K562 (cell line): ENCODE results near the gene DAPK1. TPM values are rescaled to one million over a fixed set of nuclear protein-coding genes. Genes with fewer than 3 reads are reported as not detected.

Source experiments
- DACH1 ChIP-seq: fragments of 450-650 bp; IDR thresholded peaks from 2 replicates; pipeline ENCODE4 v1.6.1; 2018; ENCODE audit not compliant: partially characterized antibody
- HEY1 ChIP-seq: fragments of 250-450 bp; sonication (Bioruptor Pico); IDR thresholded peaks from 2 replicates; pipeline ENCODE4 v1.5.0; 2020; ENCODE audit warnings: mild to moderate bottlenecking, moderate library complexity, borderline replicate concordance
- NFRKB ChIP-seq: fragments of 450-650 bp; IDR thresholded peaks from 2 replicates; pipeline ENCODE4 v1.6.1; 2016; ENCODE audit warnings: low read depth
- SMARCB1 ChIP-seq: IDR thresholded peaks from 2 replicates; pipeline ENCODE4 v1.6.1; 2011; ENCODE audit warnings: improper control_type of control experiment, low read depth; ENCODE audit not compliant: insufficient read length
- SMC3 ChIP-seq: conservative IDR thresholded peaks from 2 replicates; pipeline ENCODE4 v1.6.1; 2011; ENCODE audit warnings: low read depth, low read length, improper control_type of control experiment; ENCODE audit not compliant: insufficient read depth
- ZNF146 ChIP-seq: IDR thresholded peaks from one replicate; pipeline ENCODE4 v1.6.1; 2018; ENCODE audit warnings: missing compliant biosample characterization; ENCODE audit not compliant: unreplicated experiment
- ZNF707 ChIP-seq: fragments of 250-450 bp; sonication (Bioruptor Pico); conservative IDR thresholded peaks from 2 replicates; pipeline ENCODE4 v1.8.0; 2022; ENCODE audit warnings: inconsistent platforms, mild to moderate bottlenecking, moderate library complexity
- ZNF79 ChIP-seq: fragments of 250-450 bp; sonication (Bioruptor Pico); IDR thresholded peaks from 2 replicates; pipeline ENCODE4 v1.4.0; 2020; ENCODE audit warnings: low read depth, mild to moderate bottlenecking, moderate library complexity
- polyA plus RNA-seq, 8 experiments: library from polyadenylated mRNA; depleted of rRNA in 4 of 8; stranded (reverse) in 5 of 8; unstranded in 3 of 8; fragments of >200 nt; fragmentation: Nextera tagmentation in 2 of 8; fragmentation: Illumina TruSeq in 1 of 8; extraction: Ambion mirVana in 2 of 8; extraction: Trizol in 1 of 8; gene quantifications; 2 replicates each; pipeline versions ENCODE4 v1.2.1 to v1.2.3, GENCODE V29; 2011 to 2014; ENCODE audit warnings: inconsistent platforms in 1 of 8, missing spikeins in 1 of 8
- total RNA-seq, 7 experiments: library from RNA; depleted of rRNA in 6 of 7; stranded (reverse); fragments of >200 nt in 6 of 7; fragmentation: Illumina TruSeq in 2 of 7; extraction: Trizol in 2 of 7; gene quantifications; 2 replicates each; pipeline versions ENCODE4 v1.2.1 to v1.2.3, GENCODE V29; 2011 to 2021; ENCODE audit warnings: low replicate concordance in 1 of 7
- TF ChIP-seq, protein P1 (sequence below), 2 experiments: fragments of 450-650 bp; formaldehyde crosslinking in 1 of 2; IDR thresholded peaks; 2 replicates each; pipeline versions ENCODE4 v1.4.0 to v1.6.1; 2014 to 2020; ENCODE audit warnings: mild to moderate bottlenecking in 2 of 2, borderline replicate concordance in 1 of 2, low read depth in 1 of 2
- TF ChIP-seq, protein P2 (sequence below): sonication (generic); formaldehyde crosslinking; IDR thresholded peaks from 2 replicates; pipeline ENCODE4 v1.8.0; 2022; ENCODE audit warnings: mild to moderate bottlenecking, missing genetic modification reagents
- TF ChIP-seq, protein P3 (sequence below), 2 experiments: fragments of 200-800 bp in 1 of 2; sonication (Bioruptor generic) in 1 of 2; sonication (generic) in 1 of 2; formaldehyde crosslinking in 1 of 2; IDR thresholded peaks in 1 of 2; conservative IDR thresholded peaks in 1 of 2; 2 replicates each; pipeline versions ENCODE4 v1.5.0 to v1.6.1; 2016 to 2020; ENCODE audit warnings: missing compliant biosample characterization in 1 of 2, missing genetic modification characterization in 1 of 2, missing genetic modification reagents in 1 of 2

DAPK1 gene
- total and polyA plus RNA-seq, 9 of the 15 experiments (the other 6 are each of a cell fraction or from before 2014, with no cell fraction given): 1.7 to 26.4 (median 15.8) TPM

DNA sequence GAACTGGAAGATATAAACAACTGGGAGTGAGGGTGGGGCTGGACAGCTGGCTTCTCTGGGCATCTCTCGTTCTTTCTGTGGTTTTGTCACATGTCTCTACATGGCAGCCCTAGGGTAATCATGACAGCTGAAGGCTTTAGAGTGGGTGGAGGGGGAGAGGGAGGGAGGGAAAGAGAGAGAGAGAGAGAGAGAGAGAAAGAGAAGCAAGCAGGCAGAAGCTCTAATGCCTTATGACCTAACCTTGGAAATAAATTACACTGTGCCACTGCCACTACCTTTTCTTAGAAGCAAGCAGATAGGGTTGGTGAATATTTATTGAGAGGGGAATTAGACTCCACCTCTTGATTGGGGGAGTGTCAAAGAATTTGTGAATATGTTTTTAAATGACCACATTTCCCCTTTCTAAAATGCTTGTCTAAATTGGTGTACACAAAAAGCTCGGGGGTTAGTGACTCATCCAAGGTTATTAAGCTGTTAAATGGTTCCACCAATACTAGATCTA, 2.6 kb upstream of the DAPK1 start (continued):
- TF ChIP-seq, protein P1, sequence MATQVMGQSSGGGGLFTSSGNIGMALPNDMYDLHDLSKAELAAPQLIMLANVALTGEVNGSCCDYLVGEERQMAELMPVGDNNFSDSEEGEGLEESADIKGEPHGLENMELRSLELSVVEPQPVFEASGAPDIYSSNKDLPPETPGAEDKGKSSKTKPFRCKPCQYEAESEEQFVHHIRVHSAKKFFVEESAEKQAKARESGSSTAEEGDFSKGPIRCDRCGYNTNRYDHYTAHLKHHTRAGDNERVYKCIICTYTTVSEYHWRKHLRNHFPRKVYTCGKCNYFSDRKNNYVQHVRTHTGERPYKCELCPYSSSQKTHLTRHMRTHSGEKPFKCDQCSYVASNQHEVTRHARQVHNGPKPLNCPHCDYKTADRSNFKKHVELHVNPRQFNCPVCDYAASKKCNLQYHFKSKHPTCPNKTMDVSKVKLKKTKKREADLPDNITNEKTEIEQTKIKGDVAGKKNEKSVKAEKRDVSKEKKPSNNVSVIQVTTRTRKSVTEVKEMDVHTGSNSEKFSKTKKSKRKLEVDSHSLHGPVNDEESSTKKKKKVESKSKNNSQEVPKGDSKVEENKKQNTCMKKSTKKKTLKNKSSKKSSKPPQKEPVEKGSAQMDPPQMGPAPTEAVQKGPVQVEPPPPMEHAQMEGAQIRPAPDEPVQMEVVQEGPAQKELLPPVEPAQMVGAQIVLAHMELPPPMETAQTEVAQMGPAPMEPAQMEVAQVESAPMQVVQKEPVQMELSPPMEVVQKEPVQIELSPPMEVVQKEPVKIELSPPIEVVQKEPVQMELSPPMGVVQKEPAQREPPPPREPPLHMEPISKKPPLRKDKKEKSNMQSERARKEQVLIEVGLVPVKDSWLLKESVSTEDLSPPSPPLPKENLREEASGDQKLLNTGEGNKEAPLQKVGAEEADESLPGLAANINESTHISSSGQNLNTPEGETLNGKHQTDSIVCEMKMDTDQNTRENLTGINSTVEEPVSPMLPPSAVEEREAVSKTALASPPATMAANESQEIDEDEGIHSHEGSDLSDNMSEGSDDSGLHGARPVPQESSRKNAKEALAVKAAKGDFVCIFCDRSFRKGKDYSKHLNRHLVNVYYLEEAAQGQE (IDR thresholded peaks at IDR 0.05; ENCODE audit: borderline replicate concordance): no peak
- TF ChIP-seq, protein P1 (CRISPR knock-in tag; IDR thresholded peaks at IDR 0.05; ENCODE audit: low read depth): no peak
- TF ChIP-seq SMARCB1 (no peak), SMC3 (no peak), HEY1 (no peak), ZNF79 (CRISPR knock-in tag) (no peak), ZNF707 (no peak), ZNF146 (CRISPR knock-in tag) (no peak), NFRKB (no peak), DACH1 (no peak)
- TF ChIP-seq, protein P2, sequence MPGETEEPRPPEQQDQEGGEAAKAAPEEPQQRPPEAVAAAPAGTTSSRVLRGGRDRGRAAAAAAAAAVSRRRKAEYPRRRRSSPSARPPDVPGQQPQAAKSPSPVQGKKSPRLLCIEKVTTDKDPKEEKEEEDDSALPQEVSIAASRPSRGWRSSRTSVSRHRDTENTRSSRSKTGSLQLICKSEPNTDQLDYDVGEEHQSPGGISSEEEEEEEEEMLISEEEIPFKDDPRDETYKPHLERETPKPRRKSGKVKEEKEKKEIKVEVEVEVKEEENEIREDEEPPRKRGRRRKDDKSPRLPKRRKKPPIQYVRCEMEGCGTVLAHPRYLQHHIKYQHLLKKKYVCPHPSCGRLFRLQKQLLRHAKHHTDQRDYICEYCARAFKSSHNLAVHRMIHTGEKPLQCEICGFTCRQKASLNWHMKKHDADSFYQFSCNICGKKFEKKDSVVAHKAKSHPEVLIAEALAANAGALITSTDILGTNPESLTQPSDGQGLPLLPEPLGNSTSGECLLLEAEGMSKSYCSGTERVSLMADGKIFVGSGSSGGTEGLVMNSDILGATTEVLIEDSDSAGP: no peak
- TF ChIP-seq, protein P3, sequence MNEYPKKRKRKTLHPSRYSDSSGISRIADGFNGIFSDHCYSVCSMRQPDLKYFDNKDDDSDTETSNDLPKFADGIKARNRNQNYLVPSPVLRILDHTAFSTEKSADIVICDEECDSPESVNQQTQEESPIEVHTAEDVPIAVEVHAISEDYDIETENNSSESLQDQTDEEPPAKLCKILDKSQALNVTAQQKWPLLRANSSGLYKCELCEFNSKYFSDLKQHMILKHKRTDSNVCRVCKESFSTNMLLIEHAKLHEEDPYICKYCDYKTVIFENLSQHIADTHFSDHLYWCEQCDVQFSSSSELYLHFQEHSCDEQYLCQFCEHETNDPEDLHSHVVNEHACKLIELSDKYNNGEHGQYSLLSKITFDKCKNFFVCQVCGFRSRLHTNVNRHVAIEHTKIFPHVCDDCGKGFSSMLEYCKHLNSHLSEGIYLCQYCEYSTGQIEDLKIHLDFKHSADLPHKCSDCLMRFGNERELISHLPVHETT (CRISPR knock-in tag; conservative IDR thresholded peaks at IDR 0.05 in 1 of 2, IDR thresholded peaks at IDR 0.05 in 1 of 2): no peak
